SU-DHL-6 (cell line): Measurements from ENCODE around the gene ZNF804A.

Source experiments
- H2AFZ ChIP-seq: fragments of 200-600 bp; sonication (generic); 2 replicates; pipeline ENCODE4 v1.6.1; 2014; ENCODE audit warnings: low read depth, mild to moderate bottlenecking, moderate library complexity, mixed read lengths, antibody characterized with exemption, low read length; ENCODE audit not compliant: severe bottlenecking
- H3F3A ChIP-seq: fragments of 200-600 bp; shearing (Covaris generic); 2 replicates; pipeline ENCODE4 v1.6.0; 2016; ENCODE audit warnings: antibody characterized with exemption, mild to moderate bottlenecking; ENCODE audit not compliant: insufficient read depth
- H3K27ac ChIP-seq: fragments of 200-600 bp; sonication (generic); 2 replicates; pipeline ENCODE4 v1.5.1; 2016; ENCODE audit warnings: low read depth, mild to moderate bottlenecking, low read length, moderate library complexity, mixed read lengths
- H3K27me3 ChIP-seq: fragments of 200-600 bp; sonication (generic), shearing (Covaris generic); 2 replicates; pipeline ENCODE4 v1.6.0; 2014; ENCODE audit warnings: mild to moderate bottlenecking, low read length
- H3K36me3 ChIP-seq: fragments of 200-600 bp; sonication (generic); 2 replicates; pipeline ENCODE4 v1.6.1; 2014; ENCODE audit warnings: mild to moderate bottlenecking, low read length, mixed read lengths
- H3K4me2 ChIP-seq: fragments of 300-600, 200-600 bp; shearing (Covaris generic), sonication (generic); 2 replicates; pipeline ENCODE4 v1.6.0; 2014; ENCODE audit warnings: low read length, low read depth, mild to moderate bottlenecking; ENCODE audit not compliant: poor library complexity, severe bottlenecking
- H3K4me3 ChIP-seq: fragments of 200-600 bp; sonication (generic); 2 replicates; pipeline ENCODE4 v1.5.1; 2014; ENCODE audit warnings: antibody characterized with exemption, low read length, mild to moderate bottlenecking, mixed read lengths; ENCODE audit not compliant: insufficient read depth, poor library complexity, severe bottlenecking
- H3K79me2 ChIP-seq: fragments of 200-600 bp; sonication (generic); 2 replicates; pipeline ENCODE4 v1.6.1; 2014; ENCODE audit warnings: mild to moderate bottlenecking, low read length, moderate library complexity; ENCODE audit not compliant: insufficient read depth
- H3K9ac ChIP-seq: fragments of 200-600 bp; sonication (generic); 2 replicates; pipeline ENCODE4 v1.7.0; 2014; ENCODE audit warnings: mild to moderate bottlenecking, low read length
- H3K9me2 ChIP-seq: fragments of 200-600 bp; sonication (generic); replicated peaks from 2 replicates; pipeline ENCODE4 v1.6.1; 2014; ENCODE audit warnings: low read length; ENCODE audit not compliant: insufficient read depth
- H3K9me3 ChIP-seq: fragments of 200-600 bp; sonication (generic); 2 replicates; pipeline ENCODE4 v1.6.1; 2014; ENCODE audit warnings: low read length, mixed read lengths; ENCODE audit not compliant: insufficient read depth
- H4K20me1 ChIP-seq: fragments of 200-600 bp; sonication (generic); 2 replicates; pipeline ENCODE4 v1.6.1; 2014; ENCODE audit warnings: low read depth, mild to moderate bottlenecking, antibody characterized with exemption, low read length, moderate library complexity, mixed read lengths
- CTCF ChIP-seq: fragments of 200-600 bp; sonication (generic); IDR thresholded peaks from one replicate; pipeline ENCODE4 v1.5.1; 2017; ENCODE audit warnings: antibody characterized with exemption, mild to moderate bottlenecking, low read length, moderate library complexity; ENCODE audit not compliant: insufficient read depth, poor library complexity, severe bottlenecking
- EZH2phosphoT487 ChIP-seq: fragments of 200-600 bp; sonication (generic), shearing (Covaris generic); conservative IDR thresholded peaks from 2 replicates; pipeline ENCODE4 v1.6.1; 2018; ENCODE audit warnings: mild to moderate bottlenecking, antibody characterized with exemption, low read length, moderate library complexity, mixed read lengths

ZNF804A gene

GRCh38 chr2:184860744-184861143 lies 262.4 kb downstream of the ZNF804A start:
- Histone ChIP-seq H3K27me3 (no peaks in the 10 kb centered on the region), H3K9me3 (peaks cover 4% of the 10 kb centered on the region; the same call in 1 of the 2 replicates), H3K79me2 (peaks cover 95% of the 10 kb centered on the region), H2AFZ (no peak overlapping the region), H3K36me3 (peaks cover 16% of the 10 kb centered on the region), H4K20me1 (no peaks in the 10 kb centered on the region), H3K4me2 (no peak overlapping the region), H3K4me3 (no peak overlapping the region), H3K9me2 (no peaks in the 10 kb centered on the region), H3F3A (no peaks in the 10 kb centered on the region; the same call in 1 of the 2 replicates), H3K9ac (no peak overlapping the region), H3K27ac (no peak overlapping the region)
- no peak for TF ChIP-seq CTCF
- TF ChIP-seq EZH2phosphoT487 = no peak

GRCh38 chr2:184875212-184875611 lies 276.9 kb downstream of the ZNF804A start:
- H4K20me1 ChIP-seq = no peaks in the 10 kb centered on the region
- H3K9ac ChIP-seq = no peak overlapping the region
- peaks cover 14% of the 10 kb centered on the region; the same call in 1 of the 2 replicates for H3F3A ChIP-seq
- no peak overlapping the region for H3K27ac ChIP-seq
- H3K9me2 ChIP-seq = no peaks in the 10 kb centered on the region
- no peaks in the 10 kb centered on the region for H3K27me3 ChIP-seq
- no peak overlapping the region for H3K4me3 ChIP-seq
- H3K9me3 ChIP-seq = 0 out of 2 replicates have a peak, but pooled peaks cover 4% of the 10 kb centered on the region
- peaks cover 74% of the 10 kb centered on the region for H3K36me3 ChIP-seq
- no peak overlapping the region for H3K4me2 ChIP-seq
- TF ChIP-seq CTCF = no peak
- no peak overlapping the region for H2AFZ ChIP-seq
- H3K79me2 ChIP-seq = peaks cover 12% of the 10 kb centered on the region

GRCh38 chr2:184875911-184876310 lies 277.6 kb downstream of the ZNF804A start:
- Histone ChIP-seq H3F3A (peaks cover 13% of the 10 kb centered on the region; the same call in 1 of the 2 replicates), H3K4me2 (no peak overlapping the region), H4K20me1 (no peaks in the 10 kb centered on the region), H3K9ac (no peak overlapping the region), H3K79me2 (peaks cover 7% of the 10 kb centered on the region), H3K27ac (no peak overlapping the region), H3K9me2 (no peaks in the 10 kb centered on the region), H3K9me3 (0 out of 2 replicates have a peak, but pooled peaks cover 4% of the 10 kb centered on the region), H3K4me3 (no peak overlapping the region), H3K27me3 (no peaks in the 10 kb centered on the region), H3K36me3 (peaks cover 74% of the 10 kb centered on the region), H2AFZ (no peak overlapping the region)
- no peak for TF ChIP-seq EZH2phosphoT487
- no peak for TF ChIP-seq CTCF
